SW 1271 (cell line): ENCODE data around the gene NTN1.

Source experiments
- DNase-seq, 2 experiments: peaks; one replicate each; lab custom pipeline; 2025; lab: John Stamatoyannopoulos, UW

The NTN1 gene

GRCh38 chr17:9273428-9274391 lies 252.4 kb downstream of the NTN1 start:
- DNase-seq = no peak

DNA sequence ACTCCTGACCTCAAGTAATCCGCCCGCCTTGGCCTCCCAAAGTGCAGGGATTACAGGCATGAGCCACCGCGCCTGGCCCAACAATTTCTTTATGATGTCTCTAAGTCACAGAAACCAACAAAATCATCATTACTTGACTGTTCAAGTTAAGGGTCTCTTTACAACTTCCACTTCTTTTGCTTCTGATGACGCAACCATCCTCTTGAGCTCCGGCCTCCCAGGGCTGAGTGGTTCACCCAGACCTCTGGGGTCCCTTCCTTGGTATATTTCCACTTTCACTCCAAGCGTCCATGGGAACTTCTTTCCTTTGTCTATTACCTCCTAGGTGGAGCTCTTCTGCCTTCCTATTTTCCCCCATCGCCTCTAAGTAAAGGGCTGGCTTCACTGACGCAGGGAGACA lies 253.7 kb downstream of the NTN1 start:
- no peak for DNase-seq

DNA sequence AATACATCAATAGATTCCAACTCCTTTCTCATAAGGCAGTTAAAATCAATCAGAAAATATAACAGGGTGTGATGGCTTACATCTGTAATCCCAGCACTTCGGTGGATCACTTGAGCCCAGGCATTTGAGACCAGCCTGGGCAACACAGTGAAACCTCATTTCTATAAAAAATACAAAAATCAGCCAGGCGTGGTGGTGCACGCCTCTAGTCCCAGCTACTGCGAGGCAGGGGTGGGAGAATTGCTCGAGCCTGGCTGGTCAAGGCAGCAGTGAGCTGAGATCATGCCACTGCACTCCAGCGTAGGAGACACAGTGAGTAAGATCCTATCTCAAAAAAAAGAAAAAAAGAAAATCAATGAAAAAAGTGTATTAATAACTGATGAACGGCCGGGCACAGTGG lies 258.6 kb downstream of the NTN1 start:
- no peak for DNase-seq

- DNase-seq = no peak
Observed at GRCh38 chr17:9283909-9284308, 262.6 kb downstream of the NTN1 start.

GRCh38 chr17:9284884-9285283 lies 263.6 kb downstream of the NTN1 start:
- DNase-seq = no peak

GRCh38 chr17:9285602-9286427 lies 264.5 kb downstream of the NTN1 start:
- no peak for DNase-seq

- no peak for DNase-seq
Observed at GRCh38 chr17:9286434-9286833, 265.1 kb downstream of the NTN1 start.

DNA sequence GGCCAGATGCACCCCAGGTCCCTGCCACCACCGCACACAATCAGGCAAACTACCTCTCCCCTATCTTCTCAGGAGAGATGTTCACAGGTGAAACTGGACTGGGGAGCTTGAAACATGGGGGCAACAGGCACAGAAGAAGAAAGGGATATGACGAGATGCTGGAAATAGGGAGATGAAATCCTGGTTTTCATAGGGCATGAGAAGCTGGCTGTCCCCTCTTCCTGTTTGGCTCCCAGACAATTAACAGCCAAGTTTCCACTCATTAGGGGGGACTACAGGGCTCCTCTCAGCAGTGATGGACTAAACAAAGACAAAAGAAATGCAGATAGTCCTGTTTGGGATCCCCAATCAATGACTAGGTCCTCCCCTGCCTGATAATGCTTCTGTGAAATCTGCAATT lies 266.0 kb downstream of the NTN1 start:
- DNase-seq = no peak

DNA sequence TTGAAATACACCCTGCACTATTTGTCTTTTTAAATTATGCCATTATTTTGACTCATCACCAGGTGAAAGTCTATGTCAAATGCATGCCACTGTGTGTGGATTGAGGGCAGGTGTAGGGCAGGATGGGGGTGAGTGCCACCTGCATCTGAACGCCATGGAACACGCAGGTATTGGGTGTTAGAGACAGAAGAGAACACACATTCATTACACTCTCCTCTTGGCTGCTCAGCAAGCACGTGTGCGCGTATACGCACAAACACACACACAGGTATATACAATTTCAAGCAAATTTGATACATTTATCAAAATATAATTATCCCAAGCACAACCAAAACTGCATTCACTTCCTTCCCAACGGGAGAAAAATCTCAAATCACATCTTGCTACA lies 268.9 kb downstream of the NTN1 start:
- DNase-seq = no peak

DNA sequence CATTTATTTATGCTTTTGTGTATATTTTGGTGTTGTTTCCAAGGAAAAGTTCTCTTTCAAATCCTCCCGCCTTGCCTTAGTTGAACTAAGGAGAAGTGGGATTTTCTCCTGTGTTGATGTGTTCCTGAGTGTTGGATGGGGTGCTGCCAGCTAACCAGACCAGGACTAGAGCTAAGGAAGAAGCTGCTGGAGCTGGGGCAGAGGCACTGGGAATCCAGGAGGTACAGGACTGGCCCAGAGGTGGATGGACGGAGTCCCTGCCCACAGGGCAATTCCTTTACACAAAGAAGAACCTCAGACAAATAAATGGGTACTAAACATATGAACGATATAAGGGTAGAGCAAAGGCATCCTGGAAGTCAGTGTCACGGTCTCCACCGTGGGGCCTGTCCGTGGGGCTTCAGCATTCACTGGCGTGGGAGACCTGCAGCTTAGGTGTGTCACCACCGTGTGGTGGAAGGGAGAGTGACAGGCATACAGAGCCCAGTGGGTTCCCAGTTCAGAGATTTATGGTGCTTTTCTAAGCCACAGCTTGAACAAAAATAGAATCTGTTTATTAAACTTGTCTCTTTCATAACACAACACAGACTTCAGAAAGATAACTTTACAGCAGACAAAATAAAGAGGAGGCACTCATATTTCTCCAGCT lies 270.7 kb downstream of the NTN1 start:
- no peak for DNase-seq

DNA sequence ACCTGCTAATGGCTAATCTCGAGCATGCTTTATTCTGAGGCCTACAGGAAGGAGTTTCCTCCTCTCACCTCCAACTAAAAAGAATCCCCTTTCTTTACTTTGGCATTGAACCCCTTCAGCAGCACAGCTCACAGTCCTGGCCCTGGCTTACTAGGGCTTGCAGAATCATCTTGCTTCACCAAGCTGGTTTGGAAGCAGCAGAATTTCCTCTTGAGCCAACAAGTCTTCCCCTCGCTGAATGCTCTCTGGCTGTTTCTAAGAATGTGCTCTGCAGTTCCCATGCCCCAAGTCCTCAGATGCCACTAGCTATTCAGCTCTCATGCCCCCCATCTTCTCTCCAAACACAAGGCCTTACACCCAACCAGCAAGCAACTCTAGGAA lies 271.2 kb downstream of the NTN1 start:
- DNase-seq = no peak
